Camera-type eye (tissue), 1 donor: ENCODE results near the gene DNAJA2. TPM values are rescaled to one million over a fixed set of nuclear protein-coding genes. Genes with fewer than 3 reads are reported as not detected.

Experiments used
- total RNA-seq: library from RNA; depleted of rRNA; stranded (reverse); fragments of >200 nt; gene quantifications from one replicate; pipeline ENCODE4 v1.2.3, GENCODE V29; 2014

DNAJA2 gene
- 63.3 TPM for total RNA-seq

GRCh38 chr16:46973207-46973995, at the start of gene DNAJA2:
DNAJA2 (minus strand) TSS chr16:46973674; CDS start chr16:46973572, 102 bp downstream.

Other genes starting within 250 kb of the DNAJA2 start
- gene MYLK3, start 225.3 kb downstream of the DNAJA2 start, total RNA-seq = 4.6 TPM
- 23.7 TPM for gene C16orf87, start 142.5 kb downstream of the DNAJA2 start, total RNA-seq
- 31.9 TPM for gene GPT2, start 89.3 kb downstream of the DNAJA2 start, total RNA-seq
- gene NETO2, start 170.3 kb upstream of the DNAJA2 start, total RNA-seq = 21.6 TPM